Stimulated activated CD8-positive, alpha-beta memory T cell treated with anti-CD3 and anti-CD28 coated beads, Interleukin-15, amount 100 ng/mL, for 4 hours (primary cell): ENCODE measurements around the gene UPK2.

Source experiments
- DNase-seq, 2 donors: peaks; one replicate each; pipeline ENCODE4 v3.0.0-alpha.2; 2020; ENCODE audit warnings: low read depth in 2 of 2

Gene UPK2

DNA sequence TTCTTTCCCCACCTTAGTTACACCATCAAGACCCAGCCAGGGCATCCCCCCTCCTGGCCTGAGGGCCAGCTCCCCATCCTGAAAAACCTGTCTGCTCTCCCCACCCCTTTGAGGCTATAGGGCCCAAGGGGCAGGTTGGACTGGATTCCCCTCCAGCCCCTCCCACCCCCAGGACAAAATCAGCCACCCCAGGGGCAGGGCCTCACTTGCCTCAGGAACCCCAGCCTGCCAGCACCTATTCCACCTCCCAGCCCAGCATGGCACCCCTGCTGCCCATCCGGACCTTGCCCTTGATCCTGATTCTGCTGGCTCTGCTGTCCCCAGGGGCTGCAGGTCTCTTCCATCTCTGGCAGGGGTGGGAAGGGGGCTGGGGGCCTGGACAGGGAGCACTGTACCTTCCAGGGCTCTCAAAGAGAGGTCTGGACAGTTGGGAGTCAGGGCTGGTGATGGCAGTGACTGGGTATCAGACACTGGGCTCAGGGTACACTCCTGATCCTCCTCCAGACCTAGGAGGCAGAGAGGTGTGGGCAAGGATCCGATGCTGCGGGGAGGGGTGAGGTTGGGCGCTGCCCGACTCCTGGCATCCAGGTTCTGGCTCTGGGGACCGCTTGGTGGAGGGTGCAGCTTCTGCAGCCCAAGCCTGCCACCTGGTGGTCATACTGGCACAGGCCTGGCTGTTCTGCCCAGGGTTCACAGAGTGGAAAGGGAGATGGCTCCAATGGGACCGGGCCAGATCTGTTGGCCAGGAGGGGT, at the start of gene UPK2:
Gene UPK2 (plus strand): TSS at position 205 of the 753 bp plus-strand sequence. CDS start 53 bp downstream, at position 258.
- DNase-seq, result peak; percentile 64 to 78

DNA sequence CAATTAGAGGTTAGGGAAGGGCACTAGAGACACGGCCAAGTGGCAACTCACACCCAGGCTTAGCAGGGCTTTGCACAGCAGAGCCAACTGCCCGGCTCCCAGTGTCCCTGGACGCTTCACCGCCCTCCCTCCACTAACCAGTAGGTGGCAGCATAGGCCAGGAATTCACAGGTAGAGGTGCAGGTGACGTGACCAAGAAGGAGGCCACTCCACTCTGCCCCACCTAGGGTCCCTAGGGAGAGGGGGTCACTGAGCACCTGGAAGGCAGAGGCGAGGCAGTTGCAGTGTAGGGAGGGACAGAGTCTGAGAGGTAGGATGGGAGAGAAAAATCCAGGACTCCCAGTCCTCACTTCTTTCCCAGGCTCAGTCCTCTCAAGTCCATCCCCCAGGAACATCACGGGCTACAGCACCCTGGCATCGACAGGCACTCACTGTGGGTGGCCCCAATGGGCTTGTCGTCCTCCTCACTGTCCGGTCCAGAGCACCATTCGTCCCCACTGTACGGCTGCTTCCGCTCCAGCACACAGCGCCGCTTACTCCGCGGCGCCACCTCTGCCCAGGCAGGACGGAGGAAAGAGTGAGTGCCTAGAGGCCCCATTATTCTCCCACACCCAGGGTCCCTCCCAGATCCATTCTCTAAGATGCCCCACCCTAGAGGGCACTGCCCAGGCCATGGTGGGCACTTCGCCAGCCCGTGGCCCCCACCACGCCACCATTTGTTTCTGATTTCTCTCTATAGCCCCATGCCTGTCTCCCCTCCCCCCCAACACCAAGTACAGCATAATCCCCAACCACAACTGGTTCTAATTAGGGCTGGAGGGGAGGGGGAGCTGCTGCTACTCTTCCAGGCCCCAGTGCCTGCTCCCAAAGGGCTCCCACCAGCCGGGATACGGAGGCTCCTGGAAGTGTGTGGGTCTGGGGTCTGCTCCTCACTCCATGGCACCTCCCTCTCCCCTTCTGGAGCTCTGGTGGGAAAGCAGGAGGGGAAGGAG, 48.8 kb upstream of the UPK2 start:
- DNase-seq, result peak; percentile 56 to 69

DNA sequence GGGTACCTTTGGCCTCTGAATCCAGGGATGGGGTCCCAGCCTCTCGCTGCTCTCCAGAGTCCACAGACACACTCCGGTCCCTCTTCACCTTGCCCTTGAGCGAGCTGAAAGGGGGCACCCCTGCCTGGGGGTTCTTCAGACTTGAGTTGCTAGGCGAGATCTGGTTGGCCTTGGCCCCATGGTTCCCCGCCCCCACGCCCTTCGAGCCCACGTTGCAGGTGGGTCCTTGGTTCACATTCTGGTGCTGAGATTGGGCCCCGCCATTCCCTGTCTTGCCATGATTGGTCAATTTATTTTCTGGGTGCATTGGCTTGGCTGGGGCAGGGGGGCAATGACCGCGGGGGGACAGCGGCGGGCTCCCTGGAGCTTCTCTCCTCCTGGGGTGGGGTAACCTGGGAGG, 47.8 kb upstream of the UPK2 start:
- no peak for DNase-seq

DNA sequence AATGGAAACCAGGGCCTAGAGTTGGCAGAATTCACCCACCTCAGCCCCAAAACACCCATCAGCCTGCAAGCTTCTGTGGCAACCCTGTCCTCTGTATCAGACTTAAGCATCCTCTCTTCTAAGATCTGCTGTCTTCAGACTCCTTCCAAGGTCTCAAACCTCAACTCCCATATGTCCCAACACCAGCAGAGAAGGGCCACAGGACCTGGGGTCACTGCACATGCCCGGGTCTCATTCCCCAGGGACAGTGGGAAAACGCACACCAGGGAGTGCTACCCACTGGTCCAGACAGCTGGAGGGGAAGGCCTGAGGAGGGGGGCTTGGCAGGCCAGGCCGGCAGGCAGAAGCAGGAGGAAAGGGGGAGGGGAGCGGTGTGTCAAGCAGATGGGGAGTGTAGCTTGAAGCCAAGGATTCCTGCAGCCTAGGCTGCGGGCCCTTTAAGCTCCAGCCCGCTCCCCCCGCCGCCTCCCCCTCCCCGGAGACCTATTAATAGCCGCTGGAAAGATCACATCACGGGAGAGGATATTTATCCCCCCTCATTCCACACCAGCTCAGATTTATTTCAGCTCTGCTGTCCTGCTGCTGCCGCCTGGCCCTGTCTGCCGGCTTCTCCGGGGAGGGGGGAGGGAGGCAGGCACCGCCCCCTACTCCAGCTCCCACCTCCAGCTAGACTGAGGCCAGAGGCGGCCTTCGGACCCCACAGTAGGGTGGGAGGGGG, 47.0 kb upstream of the UPK2 start:
- no peak for DNase-seq

DNA sequence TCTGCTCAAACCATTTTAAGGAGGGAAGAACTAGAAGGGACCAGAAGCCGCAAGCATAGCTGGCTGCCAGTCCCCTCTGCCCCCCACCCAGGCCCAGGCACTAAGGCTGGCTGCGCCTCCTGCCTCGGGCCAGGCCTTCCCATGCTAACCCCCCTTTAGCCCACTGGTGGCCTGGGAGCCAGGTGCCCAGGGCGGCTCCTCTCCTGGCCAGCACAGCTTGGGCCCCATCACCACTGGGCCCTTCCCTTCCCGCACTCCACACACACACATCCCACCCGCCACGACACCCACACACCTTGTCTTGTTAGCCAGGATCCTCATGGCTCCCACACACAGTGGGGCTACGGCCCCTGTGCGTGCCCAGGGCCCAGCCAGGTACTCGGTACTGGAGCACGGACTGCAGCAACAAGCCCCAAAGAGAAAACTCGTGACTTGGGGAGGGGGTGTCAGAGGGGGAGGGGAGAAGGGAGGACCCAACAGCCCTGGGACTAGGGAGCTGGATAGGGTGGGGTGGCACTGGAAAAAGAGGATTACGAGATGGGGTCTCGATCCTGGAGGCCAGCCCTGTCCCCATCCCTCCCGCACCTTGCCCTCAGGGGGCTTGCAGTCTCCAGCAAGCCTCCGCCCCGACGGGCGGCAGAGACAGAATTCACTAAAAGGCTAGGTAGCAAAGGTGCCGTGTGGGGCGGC, 46.3 kb upstream of the UPK2 start:
- no peak for DNase-seq

DNA sequence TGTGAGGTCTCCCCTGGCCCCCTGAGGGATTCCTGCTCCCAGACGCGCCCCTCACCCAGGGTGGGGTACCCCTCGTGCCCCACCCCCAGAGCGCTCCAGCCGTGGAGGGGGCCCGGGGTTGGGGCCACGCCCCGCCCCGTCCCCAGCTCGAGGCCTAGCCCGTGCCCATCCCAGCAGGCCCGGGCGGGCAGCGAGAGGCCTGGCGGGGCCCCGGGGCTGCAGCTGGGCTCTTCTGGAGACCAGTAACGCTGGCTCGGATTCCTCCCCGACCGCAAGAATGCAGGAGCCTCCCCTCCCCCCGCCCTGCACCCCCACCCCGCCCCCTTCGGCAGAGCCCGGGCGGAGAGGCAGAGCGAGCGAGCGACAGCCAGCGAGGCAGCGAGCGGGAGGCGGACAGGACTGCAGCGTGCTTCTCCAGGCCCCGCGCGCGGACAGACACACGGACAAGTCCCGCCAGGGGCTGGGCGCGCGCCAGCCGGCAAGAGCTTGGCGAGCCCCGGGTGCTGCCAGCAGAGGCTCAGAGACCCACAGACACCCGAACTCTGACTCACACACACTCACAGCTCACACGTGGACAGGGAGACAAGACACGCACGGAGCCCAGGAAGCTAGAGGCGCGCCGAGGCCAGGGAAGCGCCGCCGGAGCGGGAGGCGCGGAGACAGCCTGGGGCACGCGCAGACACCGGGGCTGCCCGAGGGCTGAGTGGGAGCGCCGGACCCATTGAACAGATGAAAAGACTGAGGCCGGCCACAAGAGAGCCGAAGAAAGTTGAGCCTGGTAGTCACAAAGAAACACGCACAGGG, 45.6 kb upstream of the UPK2 start:
- no peak for DNase-seq

DNA sequence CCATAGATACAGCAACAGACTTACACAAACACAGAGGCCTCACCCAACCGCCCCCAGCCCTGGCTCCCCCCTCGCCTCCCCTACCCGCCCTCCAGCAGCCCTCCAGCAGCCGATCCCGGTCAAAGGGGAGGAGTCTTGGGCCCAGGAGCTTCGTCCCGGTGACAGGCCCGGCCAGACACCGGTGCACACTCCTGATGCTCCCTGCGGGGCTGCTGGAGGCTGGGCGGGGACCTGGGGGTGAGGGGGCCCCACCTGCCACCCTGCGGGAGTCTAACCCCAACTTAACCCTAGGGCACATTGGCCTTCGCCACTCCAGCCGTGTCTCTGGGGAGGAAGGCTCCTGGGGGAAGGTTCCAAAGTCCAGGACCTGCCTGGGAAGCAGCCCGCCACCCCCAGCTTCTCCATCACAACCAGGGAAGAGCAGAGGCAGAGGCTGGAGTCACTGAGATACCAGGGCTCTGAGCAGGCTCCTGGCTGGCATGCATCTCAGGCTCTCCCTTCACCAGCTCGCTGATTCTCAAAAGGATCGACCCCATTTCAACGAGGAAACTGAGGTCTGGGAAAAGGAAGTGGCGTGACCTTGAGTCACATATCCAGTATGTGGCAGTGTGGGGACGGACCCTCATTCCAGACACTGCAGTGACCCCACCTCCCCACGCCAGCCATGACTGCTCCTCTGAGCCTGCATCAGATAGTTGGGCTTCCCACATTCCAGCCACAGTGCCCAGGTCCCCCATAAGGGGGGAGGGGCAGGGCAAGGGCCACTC, 44.8 kb upstream of the UPK2 start:
- no peak for DNase-seq

DNA sequence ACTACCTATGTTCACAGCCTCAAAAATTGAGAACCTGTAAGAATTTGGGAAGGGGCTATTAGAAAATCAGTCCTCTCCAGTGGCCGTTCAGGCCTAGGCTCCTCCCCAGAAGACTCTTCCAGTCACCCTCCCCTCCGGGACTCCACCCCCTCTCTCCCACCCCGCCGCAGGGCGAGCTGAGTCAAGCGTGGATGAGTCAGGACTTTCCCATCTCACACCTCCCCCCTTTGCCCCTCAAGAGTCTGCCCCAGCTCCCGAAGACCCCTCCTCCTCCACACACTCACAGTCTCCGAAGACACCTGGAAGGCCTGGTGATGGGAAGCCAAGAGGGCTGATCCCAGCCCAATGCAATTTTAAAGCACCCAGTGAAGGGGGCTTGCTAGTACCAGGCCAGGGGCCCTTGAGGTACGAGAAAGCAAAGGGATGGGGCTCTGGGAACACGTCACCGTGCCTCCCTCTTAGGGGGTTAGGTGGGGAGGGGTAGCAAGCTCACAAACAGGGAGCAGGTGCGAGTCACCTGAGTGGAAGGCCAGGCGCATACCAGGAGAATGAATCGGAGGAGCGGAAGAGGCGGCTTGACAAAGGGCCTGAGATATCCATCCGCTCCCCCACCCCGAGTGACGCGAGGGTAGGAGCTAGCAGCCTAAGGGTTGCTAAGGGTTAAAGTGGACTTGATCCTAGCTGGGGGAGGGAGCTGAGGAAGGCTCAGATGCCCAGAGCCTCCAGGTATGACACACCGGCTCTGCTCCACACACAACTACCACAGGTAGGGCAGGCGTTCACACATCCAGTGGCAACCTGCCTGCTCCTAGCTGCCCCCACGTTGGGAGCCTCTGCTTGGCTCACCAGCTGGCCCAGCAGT, 44.0 kb upstream of the UPK2 start:
- peak; percentile 74 to 79 for DNase-seq

DNA sequence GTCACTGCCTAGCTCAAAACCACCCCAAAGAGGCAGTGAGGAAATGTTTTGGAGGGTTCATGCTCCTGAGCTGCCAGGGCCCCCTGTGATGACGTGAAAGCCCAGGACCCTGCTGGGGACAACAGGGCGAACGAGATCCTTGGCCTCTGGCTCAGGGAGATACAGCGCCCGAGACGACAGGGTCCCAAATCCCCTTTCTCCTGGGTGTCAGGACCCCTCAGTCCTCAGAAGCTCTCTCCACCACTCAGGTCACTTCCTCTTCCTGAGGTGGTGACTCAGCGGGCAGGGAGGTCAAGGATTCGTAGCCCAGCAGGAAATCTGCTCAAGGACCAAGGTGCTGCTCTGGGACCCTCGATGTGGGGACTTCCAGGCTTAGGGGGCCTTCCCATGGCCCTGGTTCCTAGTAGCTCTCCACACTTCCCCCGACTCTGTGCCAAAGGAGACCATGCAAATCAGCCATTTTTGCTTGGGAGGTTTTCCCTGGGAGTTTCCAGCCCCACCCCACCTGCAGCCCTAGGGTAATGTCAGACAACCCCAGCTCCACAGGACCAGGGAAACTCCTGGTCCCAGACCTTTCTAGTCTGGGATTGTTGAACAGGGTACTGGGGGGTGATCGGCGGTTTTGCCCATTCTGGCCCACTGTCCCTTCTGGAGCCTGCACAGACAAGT, 43.2 kb upstream of the UPK2 start:
- DNase-seq, result no peak

DNA sequence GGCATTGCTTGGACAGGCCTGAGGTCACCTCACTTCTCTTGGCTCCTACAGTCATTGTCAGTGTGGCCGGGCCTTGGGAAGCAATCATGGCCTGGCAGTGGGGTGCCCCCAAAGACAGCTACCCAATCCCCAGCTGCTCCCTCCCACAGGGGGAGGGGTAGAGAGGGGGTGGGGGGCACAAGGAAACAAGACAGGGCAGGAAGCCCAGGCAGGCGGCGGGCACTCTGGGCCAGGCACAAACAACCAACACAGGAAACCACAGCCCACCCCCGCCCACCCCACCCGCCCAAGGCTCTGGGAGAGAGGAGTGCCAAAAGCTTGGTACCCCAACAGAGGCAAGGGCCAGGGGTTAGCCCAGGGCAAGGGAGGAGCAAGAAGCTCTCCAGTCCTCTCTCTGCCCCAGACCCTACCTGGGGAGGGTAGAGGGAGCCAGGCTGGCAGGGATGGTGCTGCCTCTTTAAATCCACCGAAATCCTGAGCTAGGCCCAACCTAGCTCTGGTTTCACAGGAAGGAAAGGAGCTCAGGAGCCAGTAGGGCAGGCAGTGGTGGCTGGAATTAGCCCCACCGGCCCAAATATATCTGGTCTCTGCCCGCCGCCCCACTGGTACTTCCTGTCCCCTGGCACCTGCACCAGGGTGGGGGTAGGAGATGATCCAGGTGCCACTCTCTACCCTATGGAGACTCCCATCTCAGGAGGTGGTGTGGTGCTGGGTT, 42.5 kb upstream of the UPK2 start:
- DNase-seq, result no peak

DNA sequence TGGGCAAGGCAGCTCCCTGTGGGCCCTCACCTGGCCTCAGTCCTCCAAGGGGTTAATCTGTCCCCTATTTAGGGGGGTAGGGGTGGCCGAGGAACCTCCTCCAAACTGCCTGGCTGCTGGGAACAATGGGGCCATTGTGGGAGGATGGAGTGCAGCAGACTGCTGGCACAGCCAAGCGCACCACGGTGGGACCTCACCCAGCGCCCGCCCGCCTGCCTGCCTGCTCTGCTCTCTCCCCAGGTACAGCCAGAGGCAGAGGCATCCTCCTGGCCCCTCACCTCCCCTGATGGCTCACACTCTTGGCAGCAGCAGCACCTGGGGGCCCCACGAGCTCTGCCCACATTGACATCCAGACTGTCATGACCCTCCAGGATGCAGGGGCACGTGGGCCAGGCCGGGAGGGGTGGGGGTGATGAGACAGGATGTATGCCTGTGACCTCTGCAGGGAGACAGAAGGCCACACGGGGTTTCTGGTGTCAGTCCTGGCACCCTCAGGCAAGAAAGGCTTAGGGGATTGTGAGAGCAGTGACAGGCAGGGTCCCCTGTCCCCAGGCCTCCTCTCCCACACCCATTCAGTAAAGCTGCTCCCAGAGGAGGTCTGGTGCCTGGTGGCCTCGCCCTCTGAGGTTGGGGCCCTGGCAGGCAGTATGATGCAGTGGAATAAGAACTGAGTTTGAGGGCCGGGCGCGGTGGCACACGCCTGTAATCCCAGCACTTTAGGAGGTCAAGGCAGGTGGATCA, 41.8 kb upstream of the UPK2 start:
- DNase-seq, result no peak

DNA sequence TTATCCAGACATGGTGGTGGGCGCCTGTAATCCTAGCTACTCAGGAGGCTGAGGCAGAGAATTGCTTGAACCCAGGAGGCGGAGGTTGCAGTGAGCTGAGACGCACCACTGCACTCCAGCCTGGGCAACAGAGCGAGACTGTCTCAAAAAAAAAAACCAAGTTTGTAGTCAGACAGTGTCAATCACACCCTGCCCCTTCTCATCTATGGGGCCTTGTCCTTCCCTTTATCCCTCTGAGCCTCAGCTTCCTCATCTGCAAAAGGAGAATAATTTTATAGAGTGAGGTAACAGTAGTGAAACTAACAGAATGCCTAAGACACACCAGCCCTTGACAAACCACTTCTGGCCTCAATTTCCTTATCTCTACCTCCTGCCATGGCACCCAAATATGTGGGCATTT, 41.1 kb upstream of the UPK2 start:
- DNase-seq, result no peak

DNA sequence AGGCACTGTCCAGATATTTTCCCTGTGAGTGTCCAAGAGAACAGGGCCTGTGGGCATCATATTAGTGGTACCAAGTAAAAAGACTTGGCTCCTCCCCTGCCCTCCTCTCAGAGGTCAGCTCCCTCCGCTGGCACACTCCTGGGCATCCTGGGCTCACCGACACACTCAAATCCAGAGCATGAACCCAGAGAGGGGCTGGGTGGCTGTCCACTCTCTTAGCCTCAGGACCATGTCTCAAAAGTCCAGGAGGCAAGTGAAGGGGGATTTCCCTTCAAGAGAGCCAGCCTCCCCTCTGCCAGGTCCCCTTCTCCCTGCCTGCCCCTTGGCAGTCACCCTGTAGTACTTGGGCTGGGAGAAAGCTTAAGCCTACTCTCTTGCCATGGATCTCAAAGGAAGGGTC, 40.7 kb upstream of the UPK2 start:
- no peak for DNase-seq

DNA sequence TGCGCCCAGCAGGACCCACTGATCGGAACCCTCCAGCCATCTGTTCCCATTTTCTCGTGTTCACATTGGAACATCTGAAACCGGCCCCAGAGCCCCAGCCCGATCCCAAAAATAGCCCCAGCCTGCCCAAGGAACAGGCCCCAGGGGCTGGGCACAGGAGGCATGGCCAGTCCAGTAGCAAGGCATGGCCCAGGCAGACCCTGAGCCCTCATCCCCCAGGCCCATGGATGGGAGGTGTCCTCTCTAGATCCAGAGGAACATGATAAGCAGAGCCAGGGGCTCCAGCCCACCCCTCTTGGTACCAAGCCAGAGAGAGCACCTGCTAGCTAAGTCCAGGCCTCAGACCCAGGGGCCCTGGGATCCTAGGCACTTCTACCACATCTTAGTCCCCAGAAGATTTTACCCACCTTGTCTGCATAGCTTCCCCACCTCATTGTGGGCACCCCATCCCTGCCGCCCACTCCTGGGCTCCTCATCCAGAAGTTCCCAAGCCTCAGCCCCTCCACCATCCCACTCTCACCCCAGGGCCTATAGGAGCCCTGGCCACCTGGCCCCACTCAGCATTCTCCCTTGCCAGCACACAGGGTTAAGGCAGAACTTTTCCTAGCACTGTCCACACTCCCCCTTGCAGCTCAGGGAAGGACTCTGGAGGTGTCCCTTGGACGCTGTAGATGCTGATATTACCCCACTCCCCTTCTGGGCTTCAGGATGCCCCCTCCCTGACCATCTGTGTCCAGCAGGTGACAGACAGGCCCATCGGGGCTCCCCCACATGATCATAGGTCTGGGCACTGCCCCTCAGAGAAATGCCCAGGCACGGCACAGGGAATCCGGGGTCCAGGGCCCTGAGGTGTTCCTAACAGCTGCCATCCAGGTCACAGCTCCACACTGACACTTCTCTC, 39.9 kb upstream of the UPK2 start:
- DNase-seq, result no peak

DNA sequence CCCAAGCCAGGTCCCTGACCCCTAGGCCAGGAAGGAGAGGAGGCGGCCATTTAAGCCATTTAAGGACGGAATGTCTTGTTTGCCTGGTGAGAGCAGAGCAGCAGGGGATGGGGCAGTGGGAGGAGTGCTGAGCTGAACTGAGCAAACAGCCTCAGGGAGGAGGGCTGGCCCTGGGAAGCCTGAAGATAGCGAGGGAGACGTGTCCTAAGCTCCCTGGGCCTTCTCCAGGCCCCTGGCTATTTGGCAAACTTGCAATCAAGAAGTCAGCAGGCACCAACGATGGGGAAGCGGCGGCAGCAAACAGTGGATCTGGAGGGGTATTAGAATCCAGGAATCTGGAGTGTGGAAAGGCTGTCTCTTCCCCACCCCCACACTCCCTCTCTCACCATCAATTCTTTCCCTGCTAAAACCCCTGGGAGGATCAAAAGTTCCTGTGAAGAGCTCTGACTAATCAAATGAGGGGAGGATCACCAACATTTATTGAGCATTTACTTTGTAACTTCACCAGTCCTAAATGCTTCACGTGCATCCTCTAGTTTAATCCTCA, 39.2 kb upstream of the UPK2 start:
- no peak for DNase-seq
